ENCODE measurements around the gene TMEM81.
A peak's percentile ranks its signal among the peaks of the same experiment; 100 is the strongest.

The TMEM81 gene

DNA sequence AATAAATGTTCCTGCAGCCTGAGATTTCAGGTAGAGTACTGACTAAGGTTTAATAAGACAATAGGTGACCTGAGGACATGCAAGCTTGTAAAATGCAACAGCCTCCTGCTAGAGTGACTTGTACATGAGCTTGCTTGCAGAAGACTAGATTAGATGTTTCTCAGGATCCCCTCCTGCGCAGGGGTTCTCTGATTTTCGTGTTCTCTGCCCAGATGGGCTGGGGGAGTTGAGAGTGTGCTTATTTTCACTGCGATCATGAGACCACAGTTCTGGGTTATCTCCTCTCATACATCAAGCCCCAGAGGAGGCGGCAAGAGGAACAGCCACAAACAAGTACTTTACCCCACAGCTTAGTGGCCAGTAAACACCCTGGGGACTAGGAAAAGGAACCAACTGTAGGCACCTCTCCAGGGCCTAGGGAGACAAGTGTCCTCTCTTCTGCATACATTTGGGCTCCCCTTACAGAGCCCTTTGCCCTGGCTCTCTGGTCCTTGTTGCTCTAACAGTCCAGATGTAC, 8.0 kb downstream of the TMEM81 start:
- no peak for DNase-seq

DNA sequence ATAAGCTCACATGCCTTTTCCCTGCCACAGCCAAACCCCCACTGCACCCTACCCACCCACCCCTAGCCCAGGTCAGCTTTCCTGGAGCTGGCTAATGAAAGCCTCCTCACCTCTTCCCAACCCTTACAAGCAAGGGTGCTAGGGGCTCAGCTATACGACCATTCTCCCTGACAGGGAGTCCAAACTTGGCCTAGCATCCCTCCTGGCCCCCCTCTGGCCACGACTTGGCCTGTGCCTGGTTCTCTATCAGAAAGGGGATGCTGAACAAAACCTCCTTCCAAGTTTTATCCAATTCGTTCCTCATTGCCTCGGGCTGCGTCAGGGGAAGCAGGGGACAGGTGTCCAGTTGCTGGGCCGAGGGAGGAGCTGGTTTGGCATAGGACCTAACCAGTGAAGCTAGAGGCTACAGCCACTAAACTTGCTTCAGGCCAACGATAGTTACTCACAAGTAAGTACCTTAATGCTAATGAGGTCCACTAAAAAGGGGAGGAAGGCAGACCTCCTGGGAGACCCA, 8.6 kb downstream of the TMEM81 start:
- no peak for DNase-seq

DNA sequence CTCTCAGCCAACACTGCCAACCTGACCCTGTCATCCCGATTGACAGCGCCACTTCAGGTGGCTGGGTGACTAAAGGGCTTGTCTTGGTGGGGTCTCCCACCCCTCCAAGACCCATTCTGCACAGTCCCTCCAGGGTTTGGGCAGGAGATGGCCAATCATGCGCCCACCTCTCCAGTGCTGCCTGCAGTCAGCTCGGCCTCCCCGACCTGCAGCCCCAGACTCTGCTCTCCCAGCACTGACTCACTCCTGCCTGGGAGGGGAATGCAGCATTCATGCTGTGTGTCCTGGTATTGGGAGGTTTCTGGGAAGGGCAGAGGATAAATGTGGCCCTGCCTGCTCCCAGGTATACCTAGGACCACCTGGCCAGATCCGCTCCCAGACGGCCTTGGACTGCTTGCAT, 9.7 kb downstream of the TMEM81 start:
- no peak for DNase-seq

DNA sequence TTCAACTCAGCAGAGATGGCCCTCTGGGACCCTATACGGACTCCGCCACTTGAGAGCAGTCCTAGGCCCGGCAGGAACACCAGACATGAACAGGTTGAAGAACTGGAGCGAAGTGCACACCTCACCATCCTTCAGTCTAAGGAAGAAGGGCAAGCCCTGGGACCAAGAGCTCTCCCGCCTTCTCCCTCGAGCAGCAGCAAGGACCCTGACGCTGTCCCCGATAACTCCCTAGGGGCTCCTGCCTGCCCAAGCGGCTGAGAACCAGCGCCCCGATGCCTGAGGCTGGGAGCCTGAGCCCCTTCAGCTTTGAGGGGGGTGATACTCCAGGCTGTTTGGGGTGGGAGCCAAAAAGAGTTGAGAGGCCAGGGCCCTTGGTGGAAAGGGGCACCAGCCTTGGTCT, 10.2 kb downstream of the TMEM81 start:
- no peak for DNase-seq

DNA sequence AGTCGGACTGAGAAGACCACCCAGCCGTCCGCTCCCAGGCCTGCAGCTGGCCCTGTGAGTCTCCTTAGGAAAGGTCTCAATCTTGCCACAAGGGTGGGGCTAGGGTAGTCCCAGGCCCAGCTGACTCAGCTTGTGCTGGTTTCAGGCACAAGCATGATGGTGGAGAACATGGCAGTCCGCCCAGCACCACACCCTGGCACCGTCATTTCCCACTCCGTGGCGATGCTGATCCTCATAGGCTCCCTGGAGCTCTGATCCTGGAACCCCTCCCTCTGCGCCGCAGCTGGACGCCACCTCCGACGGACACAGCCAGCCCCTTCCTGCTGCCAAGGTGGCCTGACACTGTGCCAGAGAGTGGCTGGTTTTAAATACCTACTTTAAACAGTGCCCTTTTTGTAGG, 10.7 kb downstream of the TMEM81 start:
- DNase-seq, result no peak

DNA sequence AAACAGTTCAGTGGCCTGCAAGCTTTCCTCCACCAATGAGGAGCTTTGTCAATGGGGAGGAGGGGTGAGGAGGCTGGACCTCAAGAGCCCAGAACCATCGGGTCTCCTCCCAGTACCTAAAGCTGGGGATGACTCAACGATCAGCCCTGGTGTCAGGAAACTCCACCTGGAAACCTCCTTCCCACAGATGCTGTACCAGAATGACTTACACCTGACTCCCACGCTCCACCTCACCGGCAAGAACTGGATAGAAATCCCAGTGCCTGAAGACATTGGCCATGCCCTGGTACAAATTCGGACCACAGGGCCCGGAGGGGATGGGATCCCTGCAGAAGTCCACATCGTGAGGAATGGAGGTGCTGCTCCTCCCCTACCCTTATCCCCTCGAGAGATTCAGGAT, 11.4 kb downstream of the TMEM81 start:
- DNase-seq, result no peak

DNA sequence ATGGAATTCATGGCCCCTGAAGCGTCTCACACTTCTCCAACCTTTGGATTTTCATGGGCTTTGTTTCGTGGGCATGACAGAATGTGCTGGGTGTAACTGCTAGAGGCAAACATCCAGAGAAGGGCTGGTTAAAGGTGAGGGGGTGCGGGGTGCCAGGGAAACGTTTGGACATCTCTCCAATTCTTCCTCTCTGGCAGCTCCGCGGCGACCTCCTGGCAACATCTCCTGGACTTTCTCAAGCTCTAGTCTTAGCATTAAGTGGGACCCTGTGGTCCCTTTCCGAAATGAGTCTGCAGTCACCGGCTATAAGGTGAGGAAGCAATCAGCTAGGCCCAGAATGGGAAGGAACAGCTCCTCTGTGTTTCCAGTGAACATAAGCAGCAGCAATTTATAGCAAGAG, 12.0 kb downstream of the TMEM81 start:
- no peak for DNase-seq

DNA sequence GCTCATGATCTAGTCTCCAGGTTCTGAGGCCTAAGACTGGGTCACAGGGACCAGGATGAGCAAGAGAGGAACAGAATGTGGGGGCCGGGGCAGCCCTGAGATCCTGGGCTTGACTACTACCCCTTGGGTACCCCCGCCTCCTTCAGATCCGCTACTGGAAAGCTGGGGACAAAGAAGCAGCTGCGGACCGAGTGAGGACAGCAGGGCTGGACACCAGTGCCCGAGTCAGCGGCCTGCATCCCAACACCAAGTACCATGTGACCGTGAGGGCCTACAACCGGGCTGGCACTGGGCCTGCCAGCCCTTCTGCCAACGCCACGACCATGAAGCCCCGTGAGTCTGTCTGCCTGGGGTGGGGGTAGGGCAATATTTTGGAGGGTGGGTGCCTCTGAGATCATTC, 12.5 kb downstream of the TMEM81 start:
- no peak for DNase-seq

DNA sequence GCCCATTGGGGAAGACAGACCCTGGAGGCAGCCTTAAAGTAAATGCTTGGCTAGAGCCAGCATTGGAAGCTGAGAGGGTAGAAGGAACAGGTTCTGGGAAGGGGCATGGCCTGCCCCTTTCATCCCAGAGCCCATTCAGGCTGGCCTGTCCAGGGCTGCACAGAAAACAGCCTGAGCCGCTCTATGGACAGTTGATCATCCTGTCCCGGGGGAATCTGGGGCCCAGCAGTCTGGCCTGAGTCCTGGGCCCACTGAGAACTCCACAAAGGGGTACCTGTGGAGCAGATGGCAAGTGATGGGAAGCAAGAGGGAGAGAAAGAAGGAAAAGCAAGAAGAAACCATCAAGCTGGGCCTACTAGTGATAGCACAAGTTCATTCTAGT, 13.2 kb downstream of the TMEM81 start:
- no peak for DNase-seq

DNA sequence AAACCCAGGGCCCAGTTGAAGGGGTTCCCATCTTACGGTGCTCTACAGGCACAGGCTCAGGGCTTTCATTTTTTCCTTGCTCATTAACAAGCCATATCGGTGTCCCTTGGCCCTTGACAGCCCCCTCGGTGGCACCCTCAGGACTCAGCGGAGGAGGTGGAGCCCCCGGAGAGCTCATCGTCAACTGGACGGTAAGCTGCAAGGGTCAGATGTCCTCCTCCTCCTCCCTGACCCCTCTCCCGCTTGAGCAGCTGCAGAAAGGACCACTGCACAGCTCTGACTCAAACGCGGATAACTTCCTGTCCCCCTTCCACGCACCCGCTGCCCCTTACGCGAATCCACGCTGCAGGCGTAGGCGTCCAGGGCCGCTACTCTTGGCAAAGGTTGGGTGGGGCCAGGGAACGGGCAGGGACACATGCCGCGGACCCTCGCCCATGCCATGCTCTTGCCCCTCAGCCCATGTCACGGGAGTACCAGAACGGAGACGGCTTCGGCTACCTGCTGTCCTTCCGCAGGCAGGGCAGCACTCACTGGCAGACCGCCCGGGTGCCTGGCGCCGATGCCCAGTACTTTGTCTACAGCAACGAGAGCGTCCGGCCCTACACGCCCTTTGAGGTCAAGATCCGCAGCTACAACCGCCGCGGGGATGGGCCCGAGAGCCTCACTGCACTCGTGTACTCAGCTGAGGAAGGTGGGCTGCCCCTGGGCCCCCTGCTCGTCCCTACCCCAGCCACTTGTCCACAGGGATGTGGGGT, 14.7 kb downstream of the TMEM81 start:
- DNase-seq, result no peak

DNA sequence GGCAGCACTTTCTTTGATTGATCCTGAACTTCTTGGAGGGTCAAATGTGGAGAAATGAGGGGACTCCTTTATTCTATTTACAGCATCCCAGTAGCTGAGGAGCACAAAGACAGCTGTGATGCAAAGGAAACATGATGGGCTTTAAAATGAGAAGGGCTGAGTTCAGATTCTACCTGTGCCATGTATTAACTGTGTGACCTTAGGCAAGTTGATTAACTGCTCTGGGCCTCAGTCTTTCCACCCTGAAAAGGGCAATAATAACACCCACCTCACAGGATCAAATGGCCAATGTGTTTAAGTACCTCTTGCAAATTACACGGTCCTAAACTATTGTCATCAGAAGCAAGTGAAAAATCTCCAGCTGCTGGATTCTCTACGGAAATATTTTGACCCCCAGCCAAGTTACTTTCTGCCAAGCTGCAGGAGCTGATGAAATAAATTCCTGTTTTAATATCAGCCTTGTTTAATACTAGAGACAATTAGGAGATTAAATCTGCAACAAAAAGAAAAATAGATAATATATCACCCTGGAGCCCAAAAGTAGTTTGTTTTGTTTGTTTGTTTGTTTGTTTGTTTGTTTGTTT, 15.7 kb downstream of the TMEM81 start:
- DNase-seq, result peak; percentile 14

DNA sequence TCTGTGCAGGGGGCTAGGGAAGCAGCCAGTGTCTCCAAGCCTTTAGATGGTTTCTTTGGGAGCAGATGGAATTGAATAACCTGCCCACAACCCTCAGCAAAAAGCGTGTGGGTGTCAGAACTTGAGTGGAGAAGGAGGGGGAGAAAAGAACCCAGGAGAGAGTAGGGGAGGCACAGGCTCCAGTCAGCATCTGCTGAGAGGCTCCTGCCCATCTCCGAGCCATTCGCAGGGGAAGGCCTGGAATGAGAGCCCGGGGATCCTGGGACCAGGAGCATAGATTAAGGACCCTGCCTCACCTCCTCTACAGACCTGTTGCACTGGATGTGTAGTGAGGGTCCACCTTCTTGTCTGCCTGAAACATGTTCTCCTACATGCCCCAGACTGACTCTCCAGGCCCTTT, 16.3 kb downstream of the TMEM81 start:
- no peak for DNase-seq

DNA sequence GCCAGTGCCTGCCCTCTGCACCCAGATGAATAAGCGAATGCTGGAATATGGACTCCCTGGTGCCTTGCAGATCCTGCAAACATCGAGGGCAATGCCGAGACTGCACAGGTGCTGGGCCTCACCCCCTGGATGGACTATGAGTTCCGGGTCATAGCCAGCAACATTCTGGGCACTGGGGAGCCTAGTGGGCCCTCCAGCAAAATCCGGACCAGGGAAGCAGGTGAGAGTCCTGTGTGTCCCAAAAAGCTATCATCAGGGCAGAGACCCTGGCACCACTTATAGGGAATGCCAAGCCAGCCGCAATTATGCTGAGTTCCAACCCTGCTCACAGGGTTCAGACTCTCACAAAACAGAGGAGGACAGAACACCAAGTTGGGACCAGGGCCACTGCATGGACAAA, 17.2 kb downstream of the TMEM81 start:
- no peak for DNase-seq

DNA sequence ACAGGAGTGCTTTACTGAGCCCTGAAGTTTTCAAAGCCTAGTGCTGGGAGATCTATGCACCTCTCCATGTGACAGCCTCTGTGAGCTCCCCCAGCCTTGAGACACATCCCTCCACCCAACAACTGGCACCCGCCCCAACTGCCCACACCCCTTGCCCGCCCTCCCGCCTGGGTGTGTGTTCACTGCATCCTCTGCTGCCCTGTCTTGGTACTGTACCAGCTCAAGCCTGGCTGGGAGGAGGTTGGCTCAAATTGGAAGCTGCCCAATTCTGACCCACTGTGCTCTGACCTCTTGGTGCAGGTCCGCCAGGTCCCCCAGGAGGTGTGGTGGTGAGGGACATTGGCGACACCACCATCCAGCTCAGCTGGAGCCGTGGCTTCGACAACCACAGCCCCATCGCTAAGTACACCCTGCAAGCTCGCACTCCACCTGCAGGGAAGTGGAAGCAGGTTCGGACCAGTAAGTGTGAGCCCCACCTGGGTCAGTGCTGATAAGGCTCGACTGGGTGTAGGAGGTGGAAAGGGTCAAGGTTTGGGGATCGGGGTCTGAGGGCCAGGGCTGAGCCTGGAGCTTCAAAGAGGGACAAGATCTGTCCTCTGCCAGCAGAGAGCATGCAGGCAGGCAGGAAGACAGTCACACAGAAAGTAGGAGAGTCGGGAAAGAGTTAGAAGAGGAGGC, 18.0 kb downstream of the TMEM81 start:
- DNase-seq, result no peak

DNA sequence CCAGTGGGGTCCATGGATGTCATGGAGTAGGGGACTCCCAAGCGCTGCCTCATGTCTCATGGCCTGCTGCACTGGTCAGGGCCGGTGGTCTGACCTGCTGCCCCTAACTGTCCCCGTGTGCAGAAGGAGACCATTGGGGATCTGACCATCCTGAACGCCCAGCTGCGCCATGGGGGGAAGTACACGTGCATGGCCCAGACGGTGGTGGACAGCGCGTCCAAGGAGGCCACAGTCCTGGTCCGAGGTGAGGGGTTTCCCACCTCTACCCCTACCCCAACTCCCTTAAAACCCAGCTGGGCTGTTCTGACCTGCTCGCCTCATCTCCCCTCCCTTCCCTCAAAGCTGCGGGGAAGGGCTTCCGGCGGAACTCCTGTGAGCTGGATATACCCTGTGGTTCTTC, 18.6 kb downstream of the TMEM81 start:
- DNase-seq, result no peak

DNA sequence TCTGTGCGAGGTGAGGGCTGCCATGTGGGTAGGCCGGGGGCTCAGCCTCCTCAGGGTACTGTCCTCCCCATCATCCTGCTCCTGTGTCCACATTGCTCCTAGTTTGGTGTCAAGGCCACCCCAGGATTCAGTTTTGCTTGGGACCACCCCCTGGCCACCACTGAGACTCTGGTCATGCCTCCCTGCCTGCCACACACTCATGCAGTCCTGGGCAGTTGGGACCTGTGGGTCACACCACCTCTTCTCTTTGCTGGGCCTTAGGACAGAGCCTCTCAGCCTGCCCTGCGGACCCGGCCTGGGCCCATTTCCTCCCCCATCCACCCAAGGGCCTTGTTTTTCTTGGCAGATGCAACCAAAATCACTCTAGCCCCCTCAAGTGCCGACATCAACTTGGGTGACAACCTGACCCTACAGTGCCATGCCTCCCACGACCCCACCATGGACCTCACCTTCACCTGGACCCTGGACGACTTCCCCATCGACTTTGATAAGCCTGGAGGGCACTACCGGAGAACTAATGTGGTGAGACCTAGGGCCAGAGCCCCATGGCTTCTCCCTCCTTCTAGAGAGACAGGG, 19.4 kb downstream of the TMEM81 start:
- no peak for DNase-seq

DNA sequence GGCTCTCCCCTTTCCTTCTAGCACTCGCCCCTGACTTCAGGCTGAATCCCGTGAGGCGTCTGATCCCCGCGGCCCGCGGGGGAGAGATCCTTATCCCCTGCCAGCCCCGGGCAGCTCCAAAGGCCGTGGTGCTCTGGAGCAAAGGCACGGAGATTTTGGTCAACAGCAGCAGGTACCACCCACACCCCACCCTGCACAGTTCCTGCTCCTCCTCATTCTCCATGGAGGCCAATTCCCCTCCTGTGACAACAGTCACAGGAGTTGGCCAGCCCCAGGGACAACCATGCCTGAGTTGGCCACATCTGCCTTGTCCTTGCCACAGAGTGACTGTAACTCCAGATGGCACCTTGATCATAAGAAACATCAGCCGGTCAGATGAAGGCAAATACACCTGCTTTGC, 20.0 kb downstream of the TMEM81 start:
- DNase-seq, result no peak

DNA sequence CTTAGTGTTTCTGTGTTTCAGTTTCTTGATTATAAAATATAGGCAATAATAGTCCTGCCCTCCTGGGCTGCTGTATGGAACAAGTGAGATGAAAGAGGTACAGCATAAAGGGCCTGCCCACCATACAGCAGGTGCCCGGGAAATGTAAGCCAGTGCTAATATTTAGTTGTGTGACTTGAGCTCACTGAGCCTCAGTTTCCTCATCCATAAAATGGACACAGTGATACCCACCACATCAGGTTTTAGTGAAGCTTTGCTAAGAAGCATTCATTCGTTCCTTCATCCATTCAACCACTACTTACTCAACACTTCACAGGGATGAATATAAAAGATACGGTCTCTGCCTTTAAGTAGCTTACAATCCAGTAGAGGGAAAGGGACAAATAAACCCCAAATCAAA, 21.4 kb downstream of the TMEM81 start:
- no peak for DNase-seq

DNA sequence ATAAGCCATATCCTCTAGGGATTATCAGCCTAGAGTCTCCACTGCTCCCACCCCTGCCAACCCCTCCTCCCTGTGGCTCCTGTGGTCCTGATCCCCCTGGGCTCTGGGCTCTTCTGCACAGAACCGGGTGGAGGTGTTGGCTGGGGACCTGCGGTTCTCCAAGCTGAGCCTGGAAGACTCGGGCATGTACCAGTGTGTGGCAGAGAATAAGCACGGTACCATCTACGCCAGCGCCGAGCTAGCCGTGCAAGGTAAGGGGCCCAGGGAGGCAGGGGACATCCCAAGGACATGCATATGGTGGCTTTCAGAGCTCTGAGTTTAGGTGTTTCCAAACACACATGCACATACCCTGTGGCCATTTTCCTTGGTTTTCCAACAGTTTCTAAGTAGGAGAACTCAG, 21.9 kb downstream of the TMEM81 start:
- no peak for DNase-seq

DNA sequence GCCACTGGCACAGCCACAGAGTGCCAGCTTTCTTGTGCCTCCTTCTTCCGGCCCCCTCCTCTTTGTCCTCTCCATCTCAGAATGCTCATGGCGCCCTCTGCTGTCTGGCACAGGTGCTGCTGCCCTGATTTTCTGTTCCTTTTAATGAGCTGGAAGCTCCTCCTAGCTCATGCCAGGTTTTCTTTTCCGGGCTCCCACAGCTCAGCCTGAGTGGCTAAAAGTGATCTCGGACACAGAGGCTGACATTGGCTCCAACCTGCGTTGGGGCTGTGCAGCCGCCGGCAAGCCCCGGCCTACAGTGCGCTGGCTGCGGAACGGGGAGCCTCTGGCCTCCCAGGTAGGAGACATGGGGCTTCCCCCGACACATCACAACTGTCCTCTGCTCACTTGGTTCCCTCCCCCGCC, 22.6 kb downstream of the TMEM81 start:
- peak; percentile 63 for DNase-seq

DNA sequence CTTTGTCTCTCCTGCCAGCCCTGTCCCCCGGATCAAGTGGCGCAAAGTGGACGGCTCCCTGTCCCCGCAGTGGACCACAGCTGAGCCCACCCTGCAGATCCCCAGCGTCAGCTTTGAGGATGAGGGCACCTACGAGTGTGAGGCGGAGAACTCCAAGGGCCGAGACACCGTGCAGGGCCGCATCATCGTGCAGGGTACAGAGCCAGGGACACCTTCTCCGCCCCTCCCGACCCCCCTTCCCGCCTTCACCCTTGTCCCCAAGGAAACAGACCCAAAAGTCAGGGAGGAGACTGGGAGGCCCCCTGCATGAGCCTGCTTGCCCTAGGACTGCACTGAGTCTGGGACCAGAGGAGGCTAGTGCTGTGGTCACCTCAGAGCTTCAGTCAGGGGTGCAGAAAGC, 23.0 kb downstream of the TMEM81 start:
- no peak for DNase-seq

DNA sequence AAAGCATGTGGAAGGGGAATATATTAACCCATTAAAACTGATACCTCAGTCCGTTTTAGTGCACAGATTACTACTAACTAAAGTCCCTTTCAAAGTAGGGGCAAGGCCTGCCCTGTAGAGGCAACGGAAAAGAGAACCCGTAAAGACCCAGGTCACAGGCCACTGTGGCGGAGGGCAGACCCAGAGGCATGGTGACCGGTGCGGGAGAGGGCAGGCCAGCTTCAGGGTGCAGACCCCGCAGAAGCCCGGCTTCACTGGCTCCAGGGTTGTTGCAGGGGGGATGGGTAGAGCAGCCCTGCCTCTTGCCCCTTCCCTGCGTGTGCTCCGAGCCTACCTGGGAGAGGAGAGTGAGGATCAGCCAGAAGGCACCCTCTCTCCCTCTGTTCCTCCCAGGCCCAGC, 23.5 kb downstream of the TMEM81 start:
- DNase-seq, result no peak

DNA sequence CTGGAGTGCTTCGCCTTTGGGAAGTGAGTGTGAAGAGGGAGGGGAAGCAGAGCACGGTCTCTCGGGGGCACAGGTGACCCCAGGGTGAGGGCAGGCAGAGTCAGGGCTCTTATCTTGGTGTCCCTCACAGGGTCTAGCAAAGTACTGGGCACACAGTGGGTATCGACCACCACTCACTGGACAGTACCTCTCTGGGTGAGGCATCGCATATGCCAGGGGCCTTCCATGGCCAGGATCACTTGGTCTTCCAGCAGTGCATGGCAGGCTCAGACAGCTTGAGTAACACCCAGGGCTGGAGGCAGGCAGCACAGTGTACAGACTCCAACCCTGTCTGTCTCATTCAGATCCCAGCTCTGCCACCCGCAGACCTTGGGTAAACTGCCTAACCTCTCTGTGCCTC, 24.6 kb downstream of the TMEM81 start:
- DNase-seq, result no peak

DNA sequence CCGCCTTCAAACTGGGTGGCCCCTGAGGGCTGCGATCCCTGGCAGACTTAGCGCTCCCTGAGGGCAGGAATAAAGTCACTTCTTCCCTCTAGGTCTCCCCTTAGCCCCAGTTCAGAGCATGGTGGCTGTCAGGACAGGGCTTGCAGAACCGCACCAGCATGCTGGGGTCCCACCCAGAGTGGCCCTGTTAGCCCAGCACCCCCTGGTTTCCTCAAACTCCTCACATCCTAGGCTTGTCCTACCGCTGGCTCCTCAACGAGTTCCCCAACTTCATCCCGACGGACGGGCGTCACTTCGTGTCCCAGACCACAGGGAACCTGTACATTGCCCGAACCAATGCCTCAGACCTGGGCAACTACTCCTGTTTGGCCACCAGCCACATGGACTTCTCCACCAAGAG, 25.4 kb downstream of the TMEM81 start:
- DNase-seq, result no peak
